Coronary artery (tissue), 2 donors: Measurements from ENCODE around the gene SPECC1L.

ENCODE experiments used
- DNase-seq: peaks from one replicate; pipeline ENCODE4 v3.0.0-alpha.2; 2017; ENCODE audit warnings: low spot score
- H3K27ac ChIP-seq, 2 donors: fragments of 200-600 bp; sonication (generic); one replicate each; pipeline ENCODE4 v1.5.1; 2016 to 2019
- H3K4me3 ChIP-seq: fragments of 200-600 bp; sonication (generic); 2 replicates; pipeline ENCODE4 v1.5.1; 2016; ENCODE audit warnings: mild to moderate bottlenecking, moderate library complexity
- TF ChIP-seq, protein P1 (sequence below): fragments of 200-600 bp; sonication (generic); IDR thresholded peaks from one replicate; pipeline ENCODE4 v1.5.1; 2019; ENCODE audit warnings: antibody characterized with exemption

Gene SPECC1L

DNA sequence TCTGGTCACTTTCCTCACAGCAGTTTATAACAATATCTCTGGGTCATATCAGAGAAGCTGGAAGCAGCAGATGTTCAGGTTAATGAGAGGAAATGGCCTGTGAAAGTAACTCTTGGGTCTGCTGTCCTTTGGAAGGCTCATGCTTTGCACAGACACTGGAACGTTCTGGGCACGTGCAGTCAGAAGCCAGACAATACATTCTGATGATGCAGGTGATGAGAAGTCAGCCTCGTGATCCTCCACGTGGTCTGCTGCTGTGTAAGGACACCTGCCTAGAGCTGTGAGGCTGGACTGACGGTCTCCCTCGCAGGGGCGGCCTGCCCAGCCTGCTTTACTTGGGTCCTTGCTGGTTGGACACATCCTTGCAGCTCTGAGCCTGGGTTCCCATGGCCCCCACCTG is 138.0 kb downstream of the SPECC1L start:
- TF ChIP-seq, protein P1, sequence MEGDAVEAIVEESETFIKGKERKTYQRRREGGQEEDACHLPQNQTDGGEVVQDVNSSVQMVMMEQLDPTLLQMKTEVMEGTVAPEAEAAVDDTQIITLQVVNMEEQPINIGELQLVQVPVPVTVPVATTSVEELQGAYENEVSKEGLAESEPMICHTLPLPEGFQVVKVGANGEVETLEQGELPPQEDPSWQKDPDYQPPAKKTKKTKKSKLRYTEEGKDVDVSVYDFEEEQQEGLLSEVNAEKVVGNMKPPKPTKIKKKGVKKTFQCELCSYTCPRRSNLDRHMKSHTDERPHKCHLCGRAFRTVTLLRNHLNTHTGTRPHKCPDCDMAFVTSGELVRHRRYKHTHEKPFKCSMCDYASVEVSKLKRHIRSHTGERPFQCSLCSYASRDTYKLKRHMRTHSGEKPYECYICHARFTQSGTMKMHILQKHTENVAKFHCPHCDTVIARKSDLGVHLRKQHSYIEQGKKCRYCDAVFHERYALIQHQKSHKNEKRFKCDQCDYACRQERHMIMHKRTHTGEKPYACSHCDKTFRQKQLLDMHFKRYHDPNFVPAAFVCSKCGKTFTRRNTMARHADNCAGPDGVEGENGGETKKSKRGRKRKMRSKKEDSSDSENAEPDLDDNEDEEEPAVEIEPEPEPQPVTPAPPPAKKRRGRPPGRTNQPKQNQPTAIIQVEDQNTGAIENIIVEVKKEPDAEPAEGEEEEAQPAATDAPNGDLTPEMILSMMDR, result no peak
- no peak for DNase-seq
- no peak overlapping the region for H3K27ac ChIP-seq

DNA sequence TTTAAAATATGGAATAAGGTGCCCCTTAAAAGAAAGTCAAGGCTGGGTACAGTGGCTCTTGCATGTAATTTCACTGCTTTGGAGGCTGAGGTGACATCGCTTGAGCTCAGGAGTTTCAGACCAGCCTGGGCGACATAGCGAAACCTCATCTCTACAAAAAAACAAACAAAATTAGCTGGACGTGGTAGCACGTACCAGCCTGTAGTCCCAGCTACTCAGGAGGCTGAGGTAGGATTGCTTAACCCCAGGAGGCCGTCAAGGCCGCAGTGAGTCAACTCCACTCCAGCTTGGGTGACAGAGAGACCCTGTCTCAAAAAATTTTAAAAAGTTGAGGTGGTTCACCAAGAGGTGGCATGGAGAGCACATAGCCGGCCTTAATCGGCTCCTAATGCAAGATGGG is 139.1 kb downstream of the SPECC1L start:
- DNase-seq, result no peak
- TF ChIP-seq, protein P1, result no peak
- Histone ChIP-seq H3K4me3 (no peak overlapping the region), H3K27ac (no peak overlapping the region)

More for the DNA sequence above, 138.0 kb downstream of the SPECC1L start:
- H3K4me3 ChIP-seq, result no peak overlapping the region

DNA sequence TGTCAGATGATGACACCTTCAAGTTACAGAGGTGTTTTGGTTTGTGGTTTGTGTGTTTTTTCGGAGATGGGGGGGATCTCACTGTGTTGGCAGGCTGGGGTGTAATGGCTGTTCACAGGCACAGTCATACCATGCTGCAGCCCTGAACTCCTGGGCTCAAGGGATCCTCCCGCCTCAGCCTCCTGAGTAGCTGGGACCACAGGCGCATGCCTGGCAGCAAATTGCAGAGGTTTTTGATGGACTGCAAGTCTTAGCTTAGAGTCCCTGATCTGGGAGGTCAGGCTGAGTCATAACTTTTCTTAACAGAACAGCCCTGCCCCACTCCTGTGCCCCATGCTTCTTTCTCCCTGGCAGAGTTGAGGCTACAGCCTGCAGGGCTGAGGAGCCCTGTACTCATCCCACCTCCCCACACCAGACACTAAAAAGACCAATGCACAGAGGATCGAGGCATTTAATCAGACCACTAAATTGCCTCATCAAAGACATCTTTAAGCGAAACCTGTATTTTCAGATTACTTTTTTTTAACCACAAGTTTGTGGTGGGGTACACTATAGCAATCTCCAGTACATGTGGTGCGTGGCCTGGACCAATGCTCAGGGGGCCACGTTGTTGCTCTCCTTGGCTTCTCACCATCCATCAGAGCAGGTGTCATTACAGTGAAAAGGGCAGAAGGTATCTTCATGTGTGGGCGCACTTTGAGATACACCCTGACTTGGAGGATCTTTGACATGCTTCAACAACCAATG is 139.7 kb downstream of the SPECC1L start:
- no peak overlapping the region for H3K27ac ChIP-seq
- no peak for DNase-seq
- H3K4me3 ChIP-seq, result no peak overlapping the region
- TF ChIP-seq, protein P1, result no peak

DNA sequence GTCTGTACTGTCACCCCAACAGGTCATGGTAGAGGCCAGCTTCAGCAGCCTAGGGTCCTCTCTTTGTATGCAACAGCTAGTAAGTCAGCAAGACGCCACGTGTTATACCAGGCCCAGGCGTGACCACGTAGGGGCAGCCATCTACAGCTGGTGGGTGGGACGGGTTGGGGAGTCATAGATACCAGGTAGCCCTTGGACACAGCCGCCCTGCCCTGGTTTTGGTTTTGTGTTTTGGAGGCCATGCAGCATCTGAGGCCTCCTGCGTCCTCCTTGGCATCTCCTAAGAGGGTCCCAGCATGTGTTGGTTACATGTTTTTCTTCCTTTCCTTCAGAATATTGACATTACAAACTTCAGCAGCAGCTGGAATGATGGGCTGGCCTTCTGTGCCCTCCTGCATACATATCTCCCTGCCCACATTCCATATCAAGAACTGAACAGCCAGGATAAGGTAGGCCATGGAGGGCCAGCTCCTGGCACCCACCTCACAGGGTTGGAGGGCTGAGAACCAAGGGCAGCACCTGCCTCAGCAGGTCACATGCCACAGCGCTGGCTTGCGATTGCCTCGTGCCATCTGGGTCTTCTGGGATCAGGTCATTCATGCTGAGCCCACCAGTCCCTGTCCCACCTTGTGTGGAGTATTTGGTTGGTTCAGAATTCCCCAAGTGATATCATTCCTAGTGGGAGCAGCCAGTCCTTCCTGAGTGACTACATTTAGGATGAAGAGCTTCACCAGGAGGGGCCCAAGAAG is 140.8 kb downstream of the SPECC1L start:
- no peak for DNase-seq
- Histone ChIP-seq H3K4me3 (no peak overlapping the region), H3K27ac (no peak overlapping the region)
- TF ChIP-seq, protein P1, result no peak

DNA sequence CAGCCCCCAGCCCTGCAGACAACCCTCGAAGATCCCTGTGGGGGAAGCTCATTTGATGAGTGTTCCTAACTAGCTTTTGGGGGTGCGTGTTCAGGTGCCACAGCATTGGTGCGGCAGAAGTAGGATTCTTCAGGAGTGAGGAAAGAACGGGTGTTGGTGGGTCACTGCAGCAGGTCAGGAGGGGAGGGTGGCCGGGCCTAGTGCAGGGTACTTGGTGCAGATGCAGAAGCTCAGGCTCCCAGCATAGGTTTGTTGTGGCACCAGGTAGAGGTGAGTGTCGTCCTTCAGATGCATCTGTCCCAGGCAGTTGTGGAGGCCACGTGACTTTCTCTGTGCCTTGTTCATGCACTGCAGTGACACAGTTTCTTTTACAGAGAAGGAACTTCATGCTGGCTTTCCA is 141.6 kb downstream of the SPECC1L start:
- Histone ChIP-seq H3K4me3 (no peak overlapping the region), H3K27ac (no peak overlapping the region)
- no peak for DNase-seq
- TF ChIP-seq, protein P1, result no peak

DNA sequence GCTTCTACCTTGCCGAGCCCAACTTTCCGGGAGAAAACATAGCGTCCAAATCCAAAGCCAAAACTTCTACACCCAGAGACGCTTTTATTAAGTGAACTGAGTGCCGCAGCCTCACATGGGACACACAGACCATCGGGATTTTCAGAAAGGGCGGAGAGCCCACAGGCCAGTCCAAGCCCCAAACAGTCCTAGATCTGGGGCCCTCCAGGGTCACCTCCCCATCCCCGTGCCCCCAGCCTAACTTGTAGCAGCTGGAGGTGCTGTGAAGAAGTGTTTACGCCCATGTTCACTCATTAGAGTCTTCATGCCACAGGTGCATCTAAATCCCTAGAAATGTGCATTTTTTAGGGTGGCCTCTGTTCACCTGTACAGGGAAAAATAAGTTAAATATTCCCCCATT is 142.6 kb downstream of the SPECC1L start:
- TF ChIP-seq, protein P1, result no peak
- DNase-seq, result no peak
- Histone ChIP-seq H3K27ac (no peak overlapping the region), H3K4me3 (no peak overlapping the region)
